Glutamatergic neuron (in vitro differentiated cells): Measurements from ENCODE around the gene CMTM8. TPM values are rescaled to one million over a fixed set of nuclear protein-coding genes. Genes with fewer than 3 reads are reported as not detected.

ENCODE experiments used
- DNase-seq: peaks from one replicate; pipeline ENCODE4 v3.0.0; 2022
- H3K27ac Mint-ChIP-seq: one replicate; pipeline ENCODE4 v1.8.0; 2020; ENCODE audit warnings: mild to moderate bottlenecking, mixed read lengths, inconsistent platforms; ENCODE audit not compliant: unreplicated experiment
- H3K27me3 Mint-ChIP-seq: one replicate; pipeline ENCODE4 v1.8.0; 2020; ENCODE audit warnings: mild to moderate bottlenecking, moderate library complexity, mixed read lengths, inconsistent platforms; ENCODE audit not compliant: unreplicated experiment
- H3K36me3 Mint-ChIP-seq: one replicate; pipeline ENCODE4 v1.8.0; 2020; ENCODE audit warnings: mild to moderate bottlenecking, mixed read lengths, inconsistent platforms; ENCODE audit not compliant: unreplicated experiment
- H3K4me1 Mint-ChIP-seq: one replicate; pipeline ENCODE4 v1.8.0; 2020; ENCODE audit warnings: mild to moderate bottlenecking, low read depth, mixed read lengths, inconsistent platforms; ENCODE audit not compliant: unreplicated experiment
- H3K4me3 Mint-ChIP-seq: one replicate; pipeline ENCODE4 v1.8.0; 2020; ENCODE audit warnings: mild to moderate bottlenecking, mixed read lengths, inconsistent platforms; ENCODE audit not compliant: unreplicated experiment
- H3K9me3 Mint-ChIP-seq: one replicate; pipeline ENCODE4 v1.8.0; 2020; ENCODE audit warnings: mild to moderate bottlenecking, moderate library complexity, mixed read lengths, inconsistent platforms; ENCODE audit not compliant: unreplicated experiment
- total RNA-seq: library from RNA; stranded (reverse); fragmentation: NEBNext Ultra II Directional; extraction: Animal tissue kit (Norgen Biotek cat#: 25700); gene quantifications from one replicate; pipeline ENCODE4 v1.2.1, GENCODE V29; 2021; ENCODE audit not compliant: unreplicated experiment
- TF ChIP-seq, protein P1 (sequence below): fragments of 200-600 bp; sonication (generic); IDR thresholded peaks from one replicate; pipeline ENCODE4 v1.5.0; 2021; ENCODE audit not compliant: partially characterized antibody, unreplicated experiment

The CMTM8 gene
- total RNA-seq, 1 donor from 2014 or later, result not detected

DNA sequence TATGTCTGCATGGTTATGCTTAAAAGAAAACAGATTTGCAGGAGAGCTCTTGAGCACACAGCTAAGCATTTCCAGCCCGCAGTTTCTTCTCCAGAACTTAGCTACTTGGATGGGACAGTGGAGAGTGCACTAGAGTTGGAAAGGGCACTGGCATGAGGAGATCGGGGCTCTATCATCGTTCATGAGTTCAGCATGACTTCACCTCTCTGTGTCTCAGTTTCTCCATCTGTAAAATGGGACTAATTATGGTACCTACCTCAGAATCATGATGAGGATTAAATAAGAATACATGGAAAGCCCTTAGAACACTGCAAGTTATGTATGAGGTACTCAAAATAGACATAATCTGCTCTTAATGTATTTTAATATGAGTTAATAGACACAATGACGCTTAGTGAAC, 69.9 kb downstream of the CMTM8 start:
- no peak for DNase-seq
- no peak overlapping the region for H3K4me3 Mint-ChIP-seq
- peaks cover 8% of the 10 kb centered on the region for H3K9me3 Mint-ChIP-seq

DNA sequence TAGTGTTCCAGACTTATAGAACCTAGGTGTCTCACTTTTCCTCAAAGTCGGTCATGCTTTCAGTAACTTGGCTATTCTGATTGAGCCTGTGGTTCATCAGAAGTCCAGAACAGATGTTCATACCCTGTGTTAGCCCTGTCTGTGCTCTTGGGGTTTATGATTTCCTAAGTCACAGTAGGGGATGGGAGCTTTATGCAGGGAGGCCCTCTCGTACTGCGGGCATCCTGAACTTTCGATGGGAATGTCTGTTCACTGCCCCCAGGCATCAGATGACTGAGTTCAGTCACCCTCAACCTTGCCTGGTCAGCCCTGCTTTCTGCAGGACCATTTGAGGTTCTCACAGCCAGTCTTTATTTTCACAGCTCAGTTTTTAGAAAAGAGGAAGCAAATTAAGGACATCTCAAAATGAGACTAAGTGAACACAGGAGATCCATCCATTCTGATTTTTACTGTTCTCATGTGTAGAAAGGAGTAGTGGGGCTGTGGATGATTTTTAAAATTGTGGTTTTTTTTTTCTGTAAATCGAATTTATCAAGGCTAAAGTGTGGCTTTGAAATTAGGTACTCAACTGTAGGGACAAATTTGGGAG, 71.3 kb downstream of the CMTM8 start:
- peaks cover 6% of the 10 kb centered on the region for H3K27me3 Mint-ChIP-seq
- no peak for DNase-seq
- H3K4me3 Mint-ChIP-seq, result no peak overlapping the region
- peaks cover 4% of the 10 kb centered on the region for H3K36me3 Mint-ChIP-seq
- TF ChIP-seq, protein P1, sequence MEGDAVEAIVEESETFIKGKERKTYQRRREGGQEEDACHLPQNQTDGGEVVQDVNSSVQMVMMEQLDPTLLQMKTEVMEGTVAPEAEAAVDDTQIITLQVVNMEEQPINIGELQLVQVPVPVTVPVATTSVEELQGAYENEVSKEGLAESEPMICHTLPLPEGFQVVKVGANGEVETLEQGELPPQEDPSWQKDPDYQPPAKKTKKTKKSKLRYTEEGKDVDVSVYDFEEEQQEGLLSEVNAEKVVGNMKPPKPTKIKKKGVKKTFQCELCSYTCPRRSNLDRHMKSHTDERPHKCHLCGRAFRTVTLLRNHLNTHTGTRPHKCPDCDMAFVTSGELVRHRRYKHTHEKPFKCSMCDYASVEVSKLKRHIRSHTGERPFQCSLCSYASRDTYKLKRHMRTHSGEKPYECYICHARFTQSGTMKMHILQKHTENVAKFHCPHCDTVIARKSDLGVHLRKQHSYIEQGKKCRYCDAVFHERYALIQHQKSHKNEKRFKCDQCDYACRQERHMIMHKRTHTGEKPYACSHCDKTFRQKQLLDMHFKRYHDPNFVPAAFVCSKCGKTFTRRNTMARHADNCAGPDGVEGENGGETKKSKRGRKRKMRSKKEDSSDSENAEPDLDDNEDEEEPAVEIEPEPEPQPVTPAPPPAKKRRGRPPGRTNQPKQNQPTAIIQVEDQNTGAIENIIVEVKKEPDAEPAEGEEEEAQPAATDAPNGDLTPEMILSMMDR, result no peak
- peaks cover 25% of the 10 kb centered on the region for H3K4me1 Mint-ChIP-seq
- peaks cover 8% of the 10 kb centered on the region for H3K9me3 Mint-ChIP-seq
- peak overlapping the region; percentile 13 for H3K27ac Mint-ChIP-seq

More for the DNA sequence above, 69.9 kb downstream of the CMTM8 start:
- H3K27me3 Mint-ChIP-seq, result peaks cover 6% of the 10 kb centered on the region
- H3K36me3 Mint-ChIP-seq, result peaks cover 4% of the 10 kb centered on the region
- TF ChIP-seq, protein P1, result no peak
- no peak overlapping the region for H3K27ac Mint-ChIP-seq
- peaks cover 25% of the 10 kb centered on the region for H3K4me1 Mint-ChIP-seq

DNA sequence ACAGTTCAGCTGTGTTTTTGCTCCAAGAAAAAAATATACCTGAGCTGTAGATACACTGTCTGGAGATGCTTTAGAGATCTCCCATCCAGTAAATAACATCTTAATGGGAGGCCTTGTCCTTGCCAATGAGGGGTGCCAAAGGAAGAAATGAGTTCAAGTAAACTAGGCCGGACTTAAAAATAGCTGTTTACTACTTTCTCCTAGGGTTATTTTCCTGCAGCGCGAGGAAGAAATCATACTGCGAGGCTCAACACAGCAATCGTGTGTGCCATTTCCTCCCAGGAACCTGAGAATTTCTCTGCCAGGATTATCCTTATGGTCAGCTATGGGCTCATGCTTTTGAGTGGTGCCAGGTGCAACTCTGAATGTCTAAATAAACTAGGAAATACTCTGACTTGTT, 71.9 kb downstream of the CMTM8 start:
- Mint-ChIP-seq H3K4me3 (no peak overlapping the region), H3K36me3 (peaks cover 4% of the 10 kb centered on the region), H3K27me3 (peaks cover 6% of the 10 kb centered on the region), H3K9me3 (peaks cover 8% of the 10 kb centered on the region), H3K4me1 (peaks cover 25% of the 10 kb centered on the region), H3K27ac (peak overlapping the region; percentile 43)
- TF ChIP-seq, protein P1, result no peak
- DNase-seq, result no peak

DNA sequence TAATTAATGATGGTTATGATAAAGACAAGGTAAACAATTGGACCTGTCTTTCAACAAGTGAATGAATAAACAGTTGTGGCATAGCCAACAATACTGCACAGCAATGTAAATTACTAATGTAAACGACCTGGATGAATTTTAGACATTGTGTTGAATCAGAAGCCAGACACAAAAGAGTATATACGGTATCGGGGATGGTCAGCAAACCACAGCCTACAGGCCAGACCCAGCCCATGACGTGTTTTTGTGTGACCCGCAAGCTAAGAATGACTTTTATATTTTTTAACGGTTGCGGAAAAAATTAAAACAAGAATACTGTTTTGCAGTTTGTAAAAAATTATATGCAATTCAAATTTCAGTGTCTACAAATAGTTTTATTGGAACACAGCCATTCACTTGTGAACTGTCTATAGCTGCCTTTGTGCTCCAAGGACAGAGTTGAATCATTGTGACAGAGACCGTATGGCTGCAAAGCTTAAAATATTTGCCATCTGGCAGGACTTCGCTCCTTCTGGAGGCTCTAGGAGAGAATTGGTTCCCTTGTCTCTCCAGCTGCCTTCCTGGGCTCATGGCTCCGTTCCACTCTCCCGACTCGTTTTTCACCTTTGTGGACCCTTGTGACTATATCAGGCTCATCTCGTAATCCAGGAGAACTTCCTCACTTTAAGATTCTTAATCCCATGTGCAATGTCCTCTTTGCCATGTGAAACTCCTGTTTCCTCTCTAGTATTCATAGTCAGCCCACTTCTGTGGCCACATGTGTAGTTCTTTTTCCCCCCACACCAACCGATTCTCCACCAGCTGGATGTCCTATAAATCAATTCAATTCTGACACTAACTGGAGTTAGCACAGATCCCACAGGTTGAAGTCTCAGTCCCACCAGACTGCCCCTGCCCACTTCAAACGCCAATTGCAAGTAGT, 72.7 kb downstream of the CMTM8 start:
- TF ChIP-seq, protein P1, result no peak
- no peak for DNase-seq
- peak overlapping the region; percentile 93 for H3K27ac Mint-ChIP-seq
- peak overlapping the region; percentile 48 for H3K4me3 Mint-ChIP-seq
- peaks cover 25% of the 10 kb centered on the region for H3K4me1 Mint-ChIP-seq
- H3K27me3 Mint-ChIP-seq, result peaks cover 6% of the 10 kb centered on the region
- peaks cover 4% of the 10 kb centered on the region for H3K36me3 Mint-ChIP-seq
- H3K9me3 Mint-ChIP-seq, result peaks cover 8% of the 10 kb centered on the region

DNA sequence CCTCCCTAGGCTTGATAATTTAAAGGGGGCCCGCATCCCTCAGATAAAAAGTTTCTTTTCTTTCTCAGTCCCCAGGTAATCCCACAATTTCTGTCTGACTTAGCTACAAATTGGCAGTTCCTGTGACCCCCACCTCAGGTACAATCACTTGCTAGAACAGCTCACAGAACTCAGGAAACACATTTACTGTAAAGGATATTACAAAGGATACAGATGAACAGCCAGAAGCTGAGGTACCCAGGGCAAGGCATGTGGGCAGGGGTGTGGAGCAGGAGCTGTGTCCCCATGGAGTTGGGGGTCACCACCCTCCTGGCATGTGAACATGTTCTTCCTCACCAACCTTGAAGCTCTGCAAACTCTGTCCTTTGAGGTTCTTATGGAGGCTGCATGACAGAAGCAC, 73.8 kb downstream of the CMTM8 start:
- peaks cover 2% of the 10 kb centered on the region for H3K36me3 Mint-ChIP-seq
- no peak overlapping the region for H3K4me3 Mint-ChIP-seq
- no peak for DNase-seq
- H3K4me1 Mint-ChIP-seq, result peaks cover 29% of the 10 kb centered on the region
- peak overlapping the region; percentile 55 for H3K27ac Mint-ChIP-seq
- peaks cover 6% of the 10 kb centered on the region for H3K27me3 Mint-ChIP-seq
- H3K9me3 Mint-ChIP-seq, result peaks cover 8% of the 10 kb centered on the region
- TF ChIP-seq, protein P1, result no peak
